ENCODE measurements around the gene TBCEL.

The TBCEL gene

GRCh38 chr11:121122328-121122727 lies 98.4 kb downstream of the TBCEL start:
- TF ChIP-seq CTCF (IDR thresholded peaks at IDR 0.05; ENCODE audit: low read depth, low read length, poor library complexity, severe bottlenecking) (no peak), EZH2phosphoT487 (IDR thresholded peaks at IDR 0.05; ENCODE audit: borderline replicate concordance, low read length) (no peak)
- H3K27ac ChIP-seq (ENCODE audit: low read depth, low read length), result no peak overlapping the region

GRCh38 chr11:121123496-121124069 lies 99.7 kb downstream of the TBCEL start:
- Histone ChIP-seq H3K79me2 (ENCODE audit: control insufficient read depth, low read length) (no peaks in the 10 kb centered on the region), H3F3A (ENCODE audit: control insufficient read depth, insufficient read depth) (no peaks in the 10 kb centered on the region), H4K20me1 (ENCODE audit: control insufficient read depth, insufficient read depth, low read depth, low read length) (no peaks in the 10 kb centered on the region), H3K9me2 (replicated peaks; ENCODE audit: control insufficient read depth, low read length) (no peaks in the 10 kb centered on the region), H3K4me2 (ENCODE audit: low read length) (no peak overlapping the region), H3K27ac (ENCODE audit: low read depth, low read length) (no peak overlapping the region), H3K4me1 (ENCODE audit: control insufficient read depth, low read length) (no peaks in the 10 kb centered on the region), H3K4me3 (ENCODE audit: low read length) (no peak overlapping the region), H3K36me3 (ENCODE audit: control insufficient read depth, low read length) (no peaks in the 10 kb centered on the region), H3K27me3 (ENCODE audit: control insufficient read depth, low read length) (no peaks in the 10 kb centered on the region), H3K9me3 (ENCODE audit: control insufficient read depth, insufficient read depth, low read length) (no peaks in the 10 kb centered on the region)
- TF ChIP-seq EZH2phosphoT487 (IDR thresholded peaks at IDR 0.05; ENCODE audit: borderline replicate concordance, low read length) (no peak), CTCF (IDR thresholded peaks at IDR 0.05; ENCODE audit: low read depth, low read length, poor library complexity, severe bottlenecking) (no peak)

More at GRCh38 chr11:121122328-121122727, 98.4 kb downstream of the TBCEL start:
- no peaks in the 10 kb centered on the region for H3K27me3 ChIP-seq (ENCODE audit: control insufficient read depth, low read length)
- H3K9me3 ChIP-seq (ENCODE audit: control insufficient read depth, insufficient read depth, low read length), result no peaks in the 10 kb centered on the region
- H4K20me1 ChIP-seq (ENCODE audit: control insufficient read depth, insufficient read depth, low read depth, low read length), result no peaks in the 10 kb centered on the region
- H3K4me1 ChIP-seq (ENCODE audit: control insufficient read depth, low read length), result no peaks in the 10 kb centered on the region
- H3K9me2 ChIP-seq (replicated peaks; ENCODE audit: control insufficient read depth, low read length), result no peaks in the 10 kb centered on the region
- no peak overlapping the region for H3K4me2 ChIP-seq (ENCODE audit: low read length)
- H3F3A ChIP-seq (ENCODE audit: control insufficient read depth, insufficient read depth), result no peaks in the 10 kb centered on the region
- no peaks in the 10 kb centered on the region for H3K36me3 ChIP-seq (ENCODE audit: control insufficient read depth, low read length)
- H3K4me3 ChIP-seq (ENCODE audit: low read length), result no peak overlapping the region
- no peaks in the 10 kb centered on the region for H3K79me2 ChIP-seq (ENCODE audit: control insufficient read depth, low read length)

- no peaks in the 10 kb centered on the region for H4K20me1 ChIP-seq (ENCODE audit: control insufficient read depth, insufficient read depth, low read depth, low read length)
- no peak overlapping the region for H3K4me2 ChIP-seq (ENCODE audit: low read length)
- no peaks in the 10 kb centered on the region for H3K27me3 ChIP-seq (ENCODE audit: control insufficient read depth, low read length)
- H3F3A ChIP-seq (ENCODE audit: control insufficient read depth, insufficient read depth), result no peaks in the 10 kb centered on the region
- no peaks in the 10 kb centered on the region for H3K36me3 ChIP-seq (ENCODE audit: control insufficient read depth, low read length)
- no peak overlapping the region for H3K27ac ChIP-seq (ENCODE audit: low read depth, low read length)
- no peaks in the 10 kb centered on the region for H3K79me2 ChIP-seq (ENCODE audit: control insufficient read depth, low read length)
- H3K4me1 ChIP-seq (ENCODE audit: control insufficient read depth, low read length), result no peaks in the 10 kb centered on the region
- no peaks in the 10 kb centered on the region for H3K9me2 ChIP-seq (replicated peaks; ENCODE audit: control insufficient read depth, low read length)
- no peak overlapping the region for H3K4me3 ChIP-seq (ENCODE audit: low read length)
- H3K9me3 ChIP-seq (ENCODE audit: control insufficient read depth, insufficient read depth, low read length), result no peaks in the 10 kb centered on the region
- TF ChIP-seq CTCF (IDR thresholded peaks at IDR 0.05; ENCODE audit: low read depth, low read length, poor library complexity, severe bottlenecking) (no peak), EZH2phosphoT487 (IDR thresholded peaks at IDR 0.05; ENCODE audit: borderline replicate concordance, low read length) (no peak)
Measured at GRCh38 chr11:121127809-121128208, 103.9 kb downstream of the TBCEL start.

All from DOHH2 (cell line).